HG03103 (cell line): Measurements from ENCODE around the gene BCAR3.

ENCODE experiments used
- ATAC-seq: cut with Tn5 transposase; IDR thresholded peaks from one replicate; pipeline ENCODE4 v1.9.1; 2021; ENCODE audit warnings: low read depth; ENCODE audit not compliant: unreplicated experiment

The BCAR3 gene

DNA sequence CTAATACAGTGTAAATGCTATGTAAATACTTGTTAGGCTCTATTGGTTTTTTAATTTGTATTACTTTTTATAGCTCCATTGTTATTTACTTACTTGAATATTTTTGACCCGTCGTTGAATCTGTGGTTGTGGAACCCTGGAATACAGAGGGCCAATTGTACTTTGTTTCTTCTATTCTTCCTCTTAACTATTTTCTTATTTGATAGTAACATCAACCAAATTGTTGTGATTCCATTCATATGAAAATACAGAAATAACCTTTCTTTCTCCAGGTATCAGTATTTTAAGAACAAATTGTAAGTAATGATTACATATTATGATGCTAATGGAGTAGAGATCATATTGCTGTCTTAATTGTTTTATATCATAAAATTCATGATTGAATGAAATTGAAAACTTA is 160.0 kb downstream of the BCAR3 start:
- no peak for ATAC-seq

DNA sequence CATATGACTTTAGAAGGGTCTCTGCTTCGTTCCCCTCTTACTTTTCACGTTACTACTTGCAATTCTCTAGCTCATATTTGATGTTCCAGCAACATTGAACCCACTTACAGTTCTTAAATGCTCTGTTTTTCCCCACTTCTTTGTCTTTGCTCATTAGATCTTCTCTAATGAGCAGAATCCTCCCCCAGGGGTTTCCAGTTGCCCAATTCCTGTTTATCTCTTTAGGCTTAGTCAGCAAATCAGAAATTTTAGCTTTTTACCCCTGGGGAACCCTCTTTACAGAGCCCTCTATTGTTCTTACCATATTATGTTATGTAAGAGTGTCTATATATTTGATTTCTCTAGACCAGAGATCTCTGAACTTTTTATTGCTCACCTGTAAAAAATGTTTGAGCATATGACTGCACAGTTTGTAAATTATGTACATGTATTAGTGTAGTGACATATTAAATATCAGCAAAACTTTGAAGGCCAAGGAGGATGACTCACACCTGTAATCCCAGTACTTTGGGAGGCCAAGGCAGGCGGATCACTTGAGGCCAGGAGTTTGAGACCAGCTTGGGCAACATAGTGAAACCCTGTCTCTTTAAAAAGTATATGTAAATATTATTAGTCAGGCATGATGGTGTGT is 162.3 kb downstream of the BCAR3 start:
- ATAC-seq: no peak

DNA sequence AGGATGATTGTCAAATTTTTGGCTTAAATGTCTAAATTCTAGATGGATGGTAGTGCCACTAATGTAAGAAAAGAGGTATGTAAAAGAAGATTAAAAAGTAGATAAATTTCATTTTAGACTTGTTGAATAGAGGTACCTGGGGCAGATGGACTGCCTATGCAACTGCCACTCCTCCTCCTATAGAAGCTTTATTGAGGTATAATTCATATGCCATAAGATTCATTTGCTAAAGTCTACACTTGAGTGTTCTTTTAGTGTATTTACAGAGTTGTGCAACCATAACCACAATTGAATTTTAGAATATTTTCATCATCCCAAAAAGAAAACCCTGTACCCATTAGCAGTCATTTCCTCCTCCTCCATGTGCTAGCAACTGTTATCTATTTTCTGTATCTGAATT is 163.1 kb downstream of the BCAR3 start:
- no peak for ATAC-seq

DNA sequence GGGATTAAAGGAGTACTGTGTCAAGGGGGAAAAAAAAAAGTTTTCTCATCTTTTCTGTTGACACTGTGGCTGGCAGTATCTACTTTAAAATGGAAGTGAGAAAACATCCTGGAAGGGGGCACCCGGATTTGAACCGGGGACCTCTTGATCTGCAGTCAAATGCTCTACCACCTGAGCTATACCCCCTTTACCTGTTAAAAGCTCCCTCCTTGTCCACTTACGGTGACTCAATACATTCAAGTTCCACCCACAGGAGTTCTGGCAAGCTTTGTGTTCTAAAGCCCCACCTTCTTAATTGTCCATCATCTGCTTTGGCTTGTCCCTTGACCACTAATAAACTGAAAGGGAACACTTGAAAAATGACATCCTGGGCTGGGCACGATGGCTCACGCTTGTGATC is 165.5 kb downstream of the BCAR3 start:
- no peak for ATAC-seq
